Measurements from ENCODE around the gene SBF2.

SBF2 gene

DNA sequence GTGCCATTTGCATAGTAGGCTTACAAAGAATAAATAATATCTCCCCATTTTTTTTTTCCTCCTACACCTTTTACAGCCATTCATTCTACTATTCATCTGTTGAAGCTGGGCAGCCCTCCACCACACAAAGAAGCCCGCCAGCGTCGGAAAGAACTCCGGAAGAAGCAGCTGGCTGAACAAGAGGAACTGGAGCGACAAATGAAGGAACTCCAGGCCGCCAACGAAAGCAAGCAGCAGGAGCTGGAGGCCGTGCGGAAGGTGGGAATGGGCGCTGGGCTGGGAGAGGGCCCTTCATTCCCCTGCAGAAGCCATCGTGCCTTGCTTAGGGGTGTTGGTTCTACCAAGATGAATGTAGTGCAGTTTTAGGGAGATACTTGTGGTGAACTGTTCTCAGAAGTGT is 561.6 kb downstream of the SBF2 start:
- no peak for DNase-seq (ENCODE audit: low read depth in 1 of 2, low spot score in 1 of 2)

DNA sequence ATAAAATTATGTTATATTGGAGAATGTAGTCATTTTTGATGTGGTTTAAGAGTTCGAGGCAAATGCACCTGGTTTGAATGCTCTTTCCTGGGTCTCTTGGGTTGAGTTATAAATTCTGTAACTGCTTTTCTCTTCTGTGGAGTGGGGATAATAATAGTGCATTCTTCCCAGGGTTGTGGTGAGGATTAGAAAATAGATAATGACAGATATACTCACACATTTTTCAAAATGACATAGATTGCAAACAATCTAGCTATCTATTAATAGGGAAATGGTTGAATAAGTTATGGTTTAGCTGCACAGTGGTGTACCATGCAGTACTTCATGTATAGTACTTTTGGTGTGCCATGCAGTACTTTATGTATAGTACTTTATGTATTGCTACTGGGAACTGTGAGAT is 562.8 kb downstream of the SBF2 start:
- DNase-seq (ENCODE audit: low read depth in 1 of 2, low spot score in 1 of 2): no peak
